Activated CD8-positive, alpha-beta memory T cell treated with anti-CD3 and anti-CD28 coated beads, Interleukin-2, amount 50 U/mL, for 24 hours (primary cell): ENCODE data around the gene ADORA2A.

ENCODE experiments used
- DNase-seq: peaks from one replicate; pipeline ENCODE4 v3.0.0-alpha.2; 2020; ENCODE audit errors: extremely low read depth

The ADORA2A gene

DNA sequence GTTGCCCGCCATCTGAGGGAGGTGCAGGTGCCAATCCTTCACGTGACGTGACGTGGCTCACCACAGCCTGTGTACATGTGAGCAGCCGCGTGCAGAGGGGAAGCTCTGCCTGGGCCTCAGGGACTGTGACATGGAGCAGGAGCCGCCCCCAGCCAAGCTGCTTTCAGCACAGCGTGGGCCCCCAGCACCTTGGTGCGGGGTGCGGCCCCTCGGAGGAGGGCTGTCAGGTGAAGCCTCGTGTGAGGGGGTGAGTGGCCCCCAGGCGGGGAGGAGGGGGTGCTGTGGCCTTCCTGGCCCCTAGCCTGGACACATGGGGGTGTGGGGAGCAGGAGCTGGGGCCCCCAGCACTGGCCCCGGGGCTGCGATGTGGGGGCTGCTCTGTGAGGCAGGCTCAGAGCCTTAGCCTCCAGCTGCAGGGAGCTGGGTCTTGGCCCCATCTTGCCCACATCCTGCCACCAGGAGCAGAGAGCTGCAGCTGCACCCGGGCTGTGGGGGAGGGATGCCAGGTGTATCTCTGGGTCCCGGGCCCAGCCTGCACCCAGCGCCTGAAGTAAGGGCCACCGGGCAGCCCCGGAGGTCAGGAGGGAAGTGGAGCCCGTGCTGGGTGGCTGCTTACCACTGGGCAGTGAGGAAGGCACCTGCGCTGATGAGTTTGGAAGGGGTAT is at the start of gene ADORA2A:
ADORA2A (plus strand) TSS at position 100 of the 665 bp plus-strand sequence. CDS start 5,806 bp downstream, outside the sequence.
- DNase-seq = peak; percentile 65

DNA sequence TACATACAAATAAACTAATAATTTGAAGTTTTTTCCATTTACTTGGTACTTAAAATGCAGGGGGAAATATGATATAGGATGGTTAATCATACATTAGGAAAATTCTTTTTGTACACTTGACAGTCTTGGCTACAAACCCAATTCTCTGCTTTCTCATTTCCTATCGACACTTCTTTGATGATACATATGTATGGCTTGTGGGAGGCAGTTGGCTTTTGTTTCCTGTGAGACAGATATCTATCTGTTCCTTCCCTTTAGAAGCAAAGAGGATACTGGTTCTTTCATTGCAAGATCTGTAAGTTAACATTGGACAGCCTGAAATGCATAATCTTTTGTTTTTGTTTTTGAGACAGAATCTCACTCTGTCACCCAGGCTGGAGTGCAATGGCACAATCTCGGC is 47.9 kb upstream of the ADORA2A start:
- no peak for DNase-seq

DNA sequence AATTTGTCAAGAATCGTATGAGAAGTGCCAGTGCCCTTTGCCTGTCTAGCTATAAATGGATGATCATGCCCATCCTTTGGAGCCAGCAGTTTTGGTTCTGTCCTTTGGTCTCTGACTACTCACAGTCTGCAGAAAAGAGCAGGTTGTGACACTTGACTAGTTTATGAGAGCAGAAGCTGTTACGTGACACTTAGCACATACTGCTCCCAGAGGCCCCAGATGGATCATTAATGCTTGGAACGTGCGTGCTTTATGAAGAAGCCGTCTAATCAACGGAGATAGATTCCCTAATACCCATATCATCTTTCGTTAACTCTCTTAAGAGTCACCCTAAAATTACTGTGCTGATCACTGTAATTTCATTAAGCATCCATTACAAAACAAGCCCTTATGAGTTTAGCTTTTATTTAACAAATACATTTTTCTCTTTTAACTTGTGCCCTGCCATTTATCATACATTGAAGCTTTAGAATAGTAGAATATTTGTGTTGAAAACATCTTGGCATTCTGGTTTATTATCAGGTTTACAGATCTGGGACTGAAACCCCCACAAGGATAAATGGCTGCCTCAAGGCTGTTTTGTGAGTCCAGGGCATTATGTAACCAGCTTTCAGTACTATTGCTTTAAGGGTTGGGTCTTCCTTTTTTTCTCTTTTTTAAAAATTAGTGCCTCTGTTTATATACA is 47.0 kb upstream of the ADORA2A start:
- no peak for DNase-seq

DNA sequence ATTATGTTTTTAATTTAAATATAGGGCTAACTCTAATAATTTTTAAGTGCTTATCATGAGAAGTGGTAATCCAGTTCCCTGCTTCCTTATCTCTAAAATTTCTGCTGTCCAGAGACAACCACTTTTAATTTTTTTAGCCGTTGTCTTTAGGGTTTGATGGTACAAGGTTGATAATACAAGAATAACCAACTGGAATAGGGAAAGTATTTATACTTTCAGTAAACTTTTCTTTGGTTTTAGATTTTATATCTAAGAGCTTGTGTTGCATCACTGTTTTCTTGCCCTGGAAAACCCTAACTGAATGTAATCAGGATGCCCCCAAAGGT is 46.5 kb upstream of the ADORA2A start:
- DNase-seq = no peak

DNA sequence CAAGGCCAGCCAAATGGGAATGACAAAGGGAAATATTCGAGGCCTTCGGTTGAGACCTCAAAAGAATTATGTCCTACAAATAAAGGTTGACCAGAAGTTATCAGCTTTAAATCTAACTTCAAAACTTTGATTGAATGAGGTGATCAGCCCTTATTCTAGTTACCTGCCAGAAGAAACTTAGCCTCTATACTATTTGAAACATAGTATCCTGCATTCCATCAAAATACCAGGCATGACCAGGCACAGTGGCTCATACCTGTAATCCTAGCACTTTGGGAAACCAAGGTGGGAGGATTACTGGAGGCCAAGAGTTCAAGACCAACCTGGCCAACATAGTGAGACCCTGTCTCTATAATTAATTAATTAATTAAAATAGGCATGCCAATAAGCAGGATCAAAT is 44.3 kb upstream of the ADORA2A start:
- DNase-seq = no peak

DNA sequence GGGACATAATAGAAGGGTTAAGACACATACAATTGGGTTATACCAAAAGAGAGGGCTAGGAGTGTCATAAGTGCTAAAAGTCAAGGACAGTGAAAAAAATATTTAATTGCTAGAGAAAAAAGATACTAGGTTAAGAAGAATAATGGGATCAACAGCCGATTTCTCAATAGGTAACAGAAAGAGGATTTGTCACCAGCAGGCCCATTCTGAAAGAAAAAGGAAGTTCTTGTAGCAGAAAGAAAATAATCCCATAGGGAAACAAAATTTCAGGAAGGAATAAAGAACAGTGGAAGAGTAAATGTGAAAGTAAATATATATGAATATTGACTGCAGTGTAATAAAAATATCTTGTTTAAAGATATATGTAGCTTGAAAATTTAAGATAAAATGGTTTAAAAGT is 43.3 kb upstream of the ADORA2A start:
- DNase-seq = no peak

DNA sequence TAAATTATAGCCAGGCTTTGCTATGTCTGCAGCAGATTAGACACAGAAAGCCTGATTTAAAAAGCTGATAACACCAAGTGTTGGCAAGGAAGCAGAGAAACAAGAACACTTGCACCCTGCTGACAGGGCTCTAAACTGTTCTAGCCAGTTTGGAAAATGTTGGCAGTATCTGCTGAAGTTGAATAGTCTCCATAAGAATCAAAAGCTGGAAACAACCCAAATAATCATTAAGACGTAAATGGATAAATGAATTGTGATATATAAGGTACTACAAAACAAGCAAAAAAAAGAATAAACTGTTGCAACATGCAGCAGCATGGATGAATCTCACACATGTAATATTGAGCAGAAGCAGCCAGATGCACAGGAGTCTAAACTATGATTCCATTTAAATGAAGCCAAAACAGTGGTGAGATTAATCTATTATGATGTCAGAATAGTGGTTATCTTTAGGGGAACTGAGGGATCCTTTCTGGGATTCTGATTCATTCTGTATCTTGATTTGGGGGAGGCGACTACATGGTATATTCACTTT is 40.4 kb upstream of the ADORA2A start:
- no peak for DNase-seq

DNA sequence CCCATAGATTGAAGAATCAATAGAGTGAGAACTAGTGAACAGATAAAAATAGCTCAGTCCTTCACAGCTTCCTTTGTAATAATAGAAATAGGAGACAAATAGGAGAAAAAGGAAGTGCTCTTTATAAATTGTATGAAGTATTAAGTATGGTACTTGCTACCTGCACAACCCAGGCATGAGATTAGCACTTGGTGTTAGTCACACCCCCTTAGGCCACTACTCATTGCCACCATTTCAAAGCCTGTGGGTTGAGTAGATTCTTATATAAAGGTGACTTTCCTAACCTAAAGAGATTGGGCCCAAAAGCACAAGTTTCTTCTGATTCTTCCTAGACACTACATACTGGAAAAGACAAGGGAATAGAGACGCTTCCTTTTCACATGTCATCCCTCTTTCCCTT is 37.7 kb upstream of the ADORA2A start:
- no peak for DNase-seq

DNA sequence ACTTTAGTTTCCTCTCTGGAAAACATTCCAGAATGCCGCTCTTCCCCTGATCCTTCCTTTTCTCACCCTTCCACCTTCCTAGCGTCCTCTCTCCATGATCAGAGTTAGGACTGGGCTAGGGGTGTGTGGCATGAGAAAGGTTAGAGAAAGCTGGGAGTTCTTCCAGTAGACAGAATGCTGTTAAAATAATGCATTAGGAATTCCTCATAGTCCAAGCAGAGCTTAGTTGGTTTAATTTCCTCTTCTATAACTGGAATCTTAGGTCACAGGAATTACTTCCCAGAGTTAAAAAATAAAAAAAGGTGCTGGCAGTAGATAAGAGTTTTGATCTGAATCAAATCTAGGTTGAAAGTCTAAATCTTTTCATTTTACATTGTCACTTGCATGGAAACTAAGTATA is 37.2 kb upstream of the ADORA2A start:
- no peak for DNase-seq

DNA sequence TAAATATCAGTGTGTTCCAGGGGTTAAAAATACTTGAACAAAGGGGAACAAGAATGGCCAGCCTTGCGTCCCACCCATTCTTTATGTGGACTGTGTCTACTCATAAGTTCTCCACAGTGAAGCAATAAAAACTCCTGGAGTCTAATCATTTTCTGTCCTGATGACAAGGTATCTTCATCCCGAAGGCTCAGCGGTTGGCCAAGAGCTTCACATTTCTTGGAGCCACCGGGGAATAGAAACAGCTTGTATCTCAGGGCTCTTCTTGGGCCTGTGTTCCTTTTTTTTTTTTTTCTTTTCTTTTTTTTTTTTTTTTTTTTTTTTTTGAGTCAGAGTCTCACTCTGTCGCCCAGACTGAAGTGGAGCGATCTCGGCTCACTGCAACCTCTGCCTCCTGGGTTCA is 36.8 kb upstream of the ADORA2A start:
- no peak for DNase-seq

DNA sequence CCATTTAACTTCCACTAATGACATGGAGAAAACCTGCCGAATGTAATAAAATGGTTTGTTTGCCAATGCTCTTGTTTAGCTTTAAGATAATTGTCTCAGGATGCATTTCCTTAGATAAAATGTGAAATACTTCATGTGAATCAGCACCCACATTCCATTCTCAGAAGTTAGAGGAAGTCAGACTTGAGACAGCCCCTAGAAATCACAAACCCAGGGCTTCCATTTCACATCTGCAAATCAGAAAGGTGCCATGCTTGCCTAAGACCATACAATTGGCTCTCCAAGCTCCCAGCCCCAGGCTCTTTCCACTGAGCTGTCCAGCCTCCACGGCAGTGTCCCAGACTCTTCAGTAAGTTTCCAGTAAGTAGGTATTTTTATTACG is 35.6 kb upstream of the ADORA2A start:
- DNase-seq = no peak

DNA sequence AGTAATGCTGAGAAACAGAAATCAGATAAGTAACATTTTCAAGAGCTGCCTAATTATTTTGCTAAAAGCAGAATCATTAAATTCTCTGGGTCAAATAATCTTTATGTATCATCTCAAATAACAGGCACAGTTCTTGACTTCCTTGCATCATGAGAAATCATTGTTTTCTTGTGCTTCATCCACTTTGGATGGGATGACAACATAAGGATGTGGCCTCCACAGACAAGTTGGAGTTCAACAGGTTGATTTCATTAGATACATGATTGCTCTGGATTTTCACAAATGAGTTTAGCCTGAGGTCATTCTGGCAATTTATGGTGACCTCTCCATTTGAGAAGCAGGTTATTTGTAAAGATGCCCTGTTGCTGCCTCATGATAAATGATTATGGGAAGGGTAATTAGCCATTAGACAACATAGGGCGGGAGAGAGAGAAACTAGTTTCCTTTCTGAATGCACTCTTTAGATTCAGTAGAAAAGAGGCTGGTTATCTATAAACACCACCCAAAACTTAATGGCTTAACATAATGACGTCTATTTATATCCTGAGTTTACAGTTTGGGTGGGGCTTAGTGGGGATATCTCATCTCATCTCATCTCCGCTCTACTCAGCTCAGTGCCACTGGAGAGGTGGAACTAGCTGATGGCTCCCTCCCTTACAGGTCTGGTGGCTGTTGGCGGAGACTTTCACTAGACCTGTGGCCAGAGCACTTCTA is 35.0 kb upstream of the ADORA2A start:
- DNase-seq = no peak

DNA sequence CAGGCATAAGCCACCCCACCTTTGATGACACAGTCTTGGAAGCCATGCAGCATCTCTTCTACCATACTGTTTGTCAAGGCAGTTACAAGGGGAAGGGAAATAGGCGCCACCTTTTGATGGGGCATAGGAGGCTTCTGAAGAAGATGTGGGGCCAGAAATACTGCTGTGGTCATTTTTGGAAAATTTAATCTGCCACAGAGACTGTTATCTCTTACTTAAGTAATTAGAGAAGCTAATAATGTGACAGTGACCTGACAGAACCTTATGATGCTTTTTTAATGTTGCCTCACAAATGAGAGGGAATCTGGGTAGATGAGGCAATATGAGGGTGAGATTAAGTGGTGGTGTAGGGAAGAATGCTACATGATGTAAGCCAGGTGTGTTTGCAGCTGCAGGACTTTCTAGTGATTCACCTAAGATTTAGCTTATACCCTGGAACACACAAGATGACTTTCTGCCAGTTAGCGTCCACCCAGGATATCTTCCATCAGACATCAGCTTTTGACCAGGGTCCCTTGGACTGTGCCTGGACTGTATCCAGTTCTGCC is 34.3 kb upstream of the ADORA2A start:
- no peak for DNase-seq

DNA sequence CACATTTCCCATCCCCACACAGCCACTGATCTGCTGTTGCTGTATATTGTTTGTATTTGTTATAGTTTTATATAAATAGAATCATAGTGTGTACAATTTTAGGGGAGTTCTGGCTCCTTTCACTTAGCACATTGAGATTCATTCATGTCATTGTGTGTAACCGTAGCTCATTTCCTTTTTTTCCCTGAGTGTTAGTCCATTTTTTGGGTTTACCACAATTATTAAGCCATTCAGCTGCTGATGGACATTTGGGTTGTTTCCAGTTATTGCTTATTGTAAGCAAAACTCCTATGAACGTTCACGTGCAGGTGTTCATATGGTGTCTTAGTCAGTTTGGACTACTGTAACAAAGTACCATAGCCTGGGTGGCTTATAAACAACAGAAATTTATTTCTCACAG is 33.6 kb upstream of the ADORA2A start:
- DNase-seq = no peak

DNA sequence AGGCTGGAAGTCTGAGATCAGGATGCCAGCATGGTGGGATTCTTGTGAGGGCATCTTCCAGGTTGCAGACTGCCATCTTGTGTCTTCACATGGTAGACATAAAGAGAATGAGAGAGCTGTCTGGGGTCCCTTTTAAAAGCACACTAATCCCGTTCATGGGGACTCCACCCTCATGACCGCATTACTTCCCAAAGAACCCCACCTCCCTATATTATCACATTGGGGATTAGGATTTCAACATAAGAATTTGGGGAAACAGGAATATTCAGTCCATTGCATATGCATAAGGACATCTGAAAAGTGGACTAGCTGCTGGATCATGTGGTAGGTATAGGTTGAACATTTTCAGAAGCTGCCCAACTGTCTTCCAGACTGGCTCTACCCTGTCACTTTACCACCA is 33.1 kb upstream of the ADORA2A start:
- no peak for DNase-seq

DNA sequence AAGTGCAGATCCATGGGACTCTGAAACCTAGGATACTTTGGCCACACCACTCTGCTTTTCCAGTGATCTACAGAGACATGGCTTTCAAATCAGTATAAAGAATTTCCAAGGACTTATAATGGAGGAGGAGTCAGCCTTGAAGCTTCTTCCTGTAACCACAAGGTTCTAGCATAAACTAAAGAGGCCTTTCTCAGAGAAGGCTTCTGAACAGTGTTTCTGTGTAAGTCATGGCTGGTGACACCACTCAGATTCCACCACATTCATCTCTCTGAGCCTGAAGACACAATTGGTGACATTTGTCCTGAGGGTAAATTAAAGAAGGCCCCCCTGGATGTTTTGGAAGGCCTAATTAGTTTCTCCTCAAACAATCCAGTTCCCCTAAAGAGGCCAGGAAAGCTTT is 29.0 kb upstream of the ADORA2A start:
- no peak for DNase-seq

DNA sequence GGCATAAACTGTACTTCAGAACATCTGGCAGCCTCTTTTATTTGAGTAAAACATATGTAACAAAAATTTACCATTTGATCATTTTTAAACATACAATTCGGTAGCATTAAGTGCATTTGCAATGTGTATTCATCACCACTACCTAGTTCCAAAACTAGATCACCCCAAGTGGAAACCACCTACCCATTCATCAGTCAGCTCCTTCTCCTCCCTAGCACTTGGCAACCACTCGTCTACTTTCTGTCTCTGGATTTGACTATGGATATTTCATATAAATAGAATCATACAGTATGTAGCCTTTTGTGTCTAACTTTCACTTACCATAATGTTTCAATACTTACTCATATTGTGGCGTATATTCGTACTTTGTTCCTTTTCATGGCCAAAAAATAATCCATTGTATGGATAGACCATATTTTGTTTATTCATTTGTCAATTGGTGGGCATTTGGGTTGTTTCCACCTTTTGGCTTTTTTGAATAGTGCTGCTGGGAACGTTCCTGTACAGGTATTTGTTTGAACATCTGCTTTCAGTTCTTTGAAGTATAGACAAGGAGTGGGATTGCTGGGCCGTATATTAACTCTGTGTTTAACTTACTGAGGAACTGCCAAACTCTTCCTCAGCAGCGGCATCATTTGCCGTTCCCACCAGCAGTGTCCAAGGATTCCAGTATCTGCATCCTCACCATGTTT is 27.2 kb upstream of the ADORA2A start:
- no peak for DNase-seq

DNA sequence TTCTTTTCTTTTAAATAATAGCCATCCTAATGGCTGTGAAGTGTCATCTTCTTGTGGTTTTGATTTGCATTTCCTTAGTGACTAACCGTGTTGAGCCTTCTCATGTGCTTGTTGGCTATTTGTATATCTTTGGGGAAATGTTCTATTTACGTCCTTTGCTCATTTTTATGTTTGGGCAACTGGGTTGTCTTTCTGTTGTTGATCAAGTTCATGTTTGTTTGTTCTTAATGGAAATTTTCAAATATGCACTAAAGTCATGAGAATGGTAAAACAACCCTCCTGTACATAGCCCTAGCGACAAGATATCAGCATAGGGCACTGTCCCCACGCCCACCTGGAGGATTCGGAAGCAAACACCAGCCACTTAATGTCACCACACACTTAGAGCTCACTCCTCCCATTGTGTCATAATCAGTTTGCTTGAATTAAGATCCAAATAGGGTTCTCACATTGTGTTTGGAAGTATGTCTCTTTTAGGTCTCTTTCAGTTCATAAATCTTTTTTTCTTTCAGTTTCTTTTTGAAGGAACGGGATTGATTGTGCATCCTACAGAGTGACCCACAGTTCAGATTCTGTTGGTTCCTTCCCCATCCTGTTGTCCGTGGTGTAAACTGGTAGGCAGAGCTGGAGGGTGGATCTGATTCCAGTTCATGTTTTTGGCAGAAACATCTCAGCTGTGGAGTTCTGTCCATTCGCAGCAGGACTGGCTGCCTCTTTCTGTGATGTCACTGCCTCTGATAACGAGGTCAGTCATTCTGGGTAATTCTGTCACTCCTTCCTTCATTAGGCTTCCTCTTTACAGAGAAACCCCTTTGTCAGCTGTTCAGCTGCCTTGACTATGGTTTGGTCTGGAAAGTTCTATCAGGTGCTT is 26.4 kb upstream of the ADORA2A start:
- DNase-seq = no peak

DNA sequence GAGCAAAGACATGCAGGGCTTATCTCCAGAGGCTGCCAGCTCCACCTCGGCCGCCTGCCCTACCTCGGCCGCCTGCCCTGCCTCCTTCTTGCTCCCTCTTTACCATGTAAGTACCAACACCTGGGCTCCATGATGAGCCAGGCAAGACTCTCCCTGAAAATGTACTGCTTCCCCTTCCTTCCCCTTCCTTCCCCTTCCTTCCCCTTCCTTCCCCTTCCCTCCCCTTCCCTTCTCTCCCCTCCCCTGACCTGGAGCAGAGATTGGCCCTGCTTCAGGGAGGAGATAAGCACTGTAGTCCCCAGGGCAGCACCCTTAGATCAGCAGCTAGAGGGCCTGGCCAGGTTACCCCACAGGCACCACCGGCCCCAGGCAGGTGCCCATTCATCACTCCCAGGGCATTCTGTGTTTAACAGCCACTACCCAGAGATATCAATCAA is 25.4 kb upstream of the ADORA2A start:
- DNase-seq = no peak

DNA sequence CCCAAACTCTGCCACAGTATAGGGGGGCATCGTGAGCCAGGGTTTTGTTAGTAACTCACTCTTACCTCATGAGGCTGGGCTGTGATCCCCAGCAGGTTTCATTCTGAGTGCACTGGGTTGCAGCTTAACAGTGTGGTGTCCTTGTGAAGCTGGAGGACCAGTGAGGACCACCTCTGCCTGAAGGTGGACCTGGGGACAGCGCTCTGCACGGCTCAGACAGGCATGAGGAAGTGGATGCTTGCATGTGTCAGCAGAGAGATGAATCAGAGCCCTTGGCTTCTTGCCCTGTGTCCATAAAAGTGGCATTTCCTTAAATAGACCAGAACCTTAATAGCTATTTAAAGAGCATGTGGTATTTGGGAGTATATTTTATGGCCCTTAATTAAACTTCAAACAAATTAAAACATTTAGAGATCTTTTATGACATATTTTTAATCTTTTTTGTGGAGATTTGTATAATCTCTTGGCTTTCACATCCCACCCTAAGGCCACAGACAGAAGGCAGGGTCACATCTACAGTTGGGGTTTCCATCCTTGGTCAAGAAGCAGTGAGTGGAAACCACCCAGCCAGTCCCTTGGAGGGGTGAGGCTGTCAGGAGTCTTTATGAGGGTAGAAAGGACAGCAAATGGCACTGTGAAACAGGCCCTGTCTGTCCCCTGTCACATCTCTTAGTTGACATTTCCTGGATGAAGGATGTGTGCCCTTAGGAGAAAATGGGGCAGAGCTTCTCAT is 24.8 kb upstream of the ADORA2A start:
- no peak for DNase-seq
